Mesendoderm (in vitro differentiated cells): ENCODE data around the gene IL34. TPM values are rescaled to one million over a fixed set of nuclear protein-coding genes. Genes with fewer than 3 reads are reported as not detected.

ENCODE experiments used
- DNase-seq: peaks from one replicate; pipeline ENCODE4 v3.0.0; 2013
- H2AK5ac ChIP-seq: 2 replicates; pipeline ENCODE4 v1.6.1; 2013; ENCODE audit warnings: low read length, inconsistent platforms
- H2BK120ac ChIP-seq: 2 replicates; pipeline ENCODE4 v1.6.1; 2013; ENCODE audit warnings: low read depth, mild to moderate bottlenecking, low read length, moderate library complexity, mixed read lengths
- H2BK15ac ChIP-seq: replicated peaks from 2 replicates; pipeline ENCODE4 v1.6.1; 2013; ENCODE audit warnings: low read depth, mild to moderate bottlenecking, moderate library complexity
- H2BK5ac ChIP-seq: 2 replicates; pipeline ENCODE4 v1.6.1; 2013; ENCODE audit warnings: low read length, inconsistent platforms
- H3K18ac ChIP-seq: 2 replicates; pipeline ENCODE4 v1.6.1; 2013; ENCODE audit warnings: mild to moderate bottlenecking, low read length, mixed read lengths
- H3K23ac ChIP-seq: one replicate; pipeline ENCODE4 v1.6.1; 2013; ENCODE audit warnings: low read length
- H3K27ac ChIP-seq: 2 replicates; pipeline ENCODE4 v1.5.1; 2013; ENCODE audit warnings: low read depth, mild to moderate bottlenecking, inconsistent platforms, low read length, moderate library complexity
- H3K27me3 ChIP-seq: 2 replicates; pipeline ENCODE4 v1.6.1; 2013; ENCODE audit warnings: low read length, control low read depth, mild to moderate bottlenecking, inconsistent platforms; ENCODE audit not compliant: insufficient read depth, poor library complexity
- H3K36me3 ChIP-seq: 2 replicates; pipeline ENCODE4 v1.6.1; 2013; ENCODE audit warnings: low read length, inconsistent platforms; ENCODE audit not compliant: control insufficient read depth, insufficient read depth
- H3K4ac ChIP-seq: one replicate; pipeline ENCODE4 v1.6.1; 2013; ENCODE audit warnings: low read depth, mild to moderate bottlenecking, low read length, moderate library complexity
- H3K4me1 ChIP-seq: 2 replicates; pipeline ENCODE4 v1.6.1; 2013; ENCODE audit warnings: low read depth, low read length, inconsistent platforms; ENCODE audit not compliant: control insufficient read depth
- H3K4me2 ChIP-seq: 2 replicates; pipeline ENCODE4 v1.6.1; 2013; ENCODE audit warnings: low read length
- H3K4me3 ChIP-seq: 2 replicates; pipeline ENCODE4 v1.5.1; 2013; ENCODE audit warnings: mild to moderate bottlenecking, low read length
- H3K56ac ChIP-seq: one replicate; pipeline ENCODE4 v1.6.1; 2013; ENCODE audit warnings: low read length
- H3K79me1 ChIP-seq: 2 replicates; pipeline ENCODE4 v1.6.1; 2013; ENCODE audit warnings: low read length, inconsistent platforms
- H3K79me2 ChIP-seq: 2 replicates; pipeline ENCODE4 v1.6.1; 2013; ENCODE audit warnings: mild to moderate bottlenecking, low read length; ENCODE audit not compliant: control insufficient read depth, insufficient read depth
- H3K9ac ChIP-seq: 2 replicates; pipeline ENCODE4 v1.6.1; 2013; ENCODE audit warnings: low read length, inconsistent platforms
- H4K5ac ChIP-seq: one replicate; pipeline ENCODE4 v1.6.1; 2013; ENCODE audit warnings: low read length
- H4K8ac ChIP-seq: one replicate; pipeline ENCODE4 v1.6.1; 2013; ENCODE audit warnings: low read depth, mild to moderate bottlenecking, control low read depth, low read length, moderate library complexity
- WGBS: extraction: QIAGEN DNeasy Blood & Tissue Kit; methylation state at CpG from one replicate; pipeline ENCODE4 v1.1.7; 2013; ENCODE audit warnings: low lambda C conversion rate, missing lambda C conversion rate; ENCODE audit not compliant: insufficient coverage; ENCODE audit errors: extremely low coverage; 5-methylcytosine and 5-hydroxymethylcytosine counted together
- polyA plus RNA-seq, 2 experiments: library from polyadenylated mRNA; stranded (reverse); fragments of 200-250 nt; gene quantifications; one replicate each; pipeline ENCODE4 v1.2.3, GENCODE V29; 2013

Gene IL34
- polyA plus RNA-seq (2013, experiment 1 of 2), result 4.1 TPM
- polyA plus RNA-seq (2013, experiment 2 of 2), result 4.1 TPM

DNA sequence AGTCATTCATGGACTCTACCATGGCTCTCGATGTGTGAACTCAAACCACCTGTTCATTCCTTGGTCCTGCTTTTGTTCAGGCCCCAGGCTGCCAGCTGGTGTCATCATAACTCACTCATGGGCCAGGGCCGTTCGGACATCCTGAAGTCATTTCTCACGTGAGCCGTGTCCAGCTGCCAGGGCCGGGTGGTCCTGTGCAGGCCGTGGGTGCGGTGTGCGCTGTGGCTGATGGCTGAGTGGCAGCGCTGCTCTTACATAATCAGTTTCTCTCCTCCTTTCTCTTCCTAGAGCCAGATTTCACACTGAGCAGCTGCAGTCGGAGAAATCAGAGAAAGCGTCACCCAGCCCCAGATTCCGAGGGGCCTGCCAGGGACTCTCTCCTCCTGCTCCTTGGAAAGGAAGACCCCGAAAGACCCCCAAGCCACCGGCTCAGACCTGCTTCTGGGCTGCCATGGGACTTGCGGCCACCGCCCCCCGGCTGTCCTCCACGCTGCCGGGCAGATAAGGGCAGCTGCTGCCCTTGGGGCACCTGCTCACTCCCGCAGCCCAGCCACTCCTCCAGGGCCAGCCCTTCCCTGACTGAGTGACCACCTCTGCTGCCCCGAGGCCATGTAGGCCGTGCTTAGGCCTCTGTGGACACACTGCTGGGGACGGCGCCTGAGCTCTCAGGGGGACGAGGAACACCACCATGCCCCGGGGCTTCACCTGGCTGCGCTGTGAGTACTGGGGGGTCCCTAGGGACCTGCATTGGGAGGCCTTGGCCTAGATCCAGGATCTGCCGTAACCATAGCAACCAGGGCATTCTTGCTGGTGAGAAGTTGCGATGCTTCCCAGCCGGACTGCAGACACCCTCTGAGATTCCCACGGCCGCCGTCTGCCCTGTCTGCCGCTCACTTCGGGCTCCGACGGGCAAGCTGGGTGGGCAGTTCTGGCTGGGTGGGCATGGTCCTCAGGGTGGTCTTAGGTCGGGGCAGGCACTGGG lies at the start of gene IL34:
Gene IL34 (plus strand): TSS at position 300 of the 982 bp plus-strand sequence. CDS start 389 bp downstream, at position 689.
- no peak within 1 kb of the TSS for H3K9ac ChIP-seq
- no peak within 1 kb of the TSS for H4K8ac ChIP-seq
- H3K56ac ChIP-seq, result no peak within 1 kb of the TSS
- no peak within 1 kb of the TSS for H3K4ac ChIP-seq
- no peak within 1 kb of the TSS for H3K23ac ChIP-seq
- H3K79me1 ChIP-seq, result no peaks in the 10 kb centered on the region
- no peaks in the 10 kb centered on the region for H3K4me1 ChIP-seq
- H2BK120ac ChIP-seq, result no peak within 1 kb of the TSS
- whole genome bisulfite sequencing, result no CpG with 5 or more reads among the region's 39 CpGs
- H3K4me2 ChIP-seq, result no peak within 1 kb of the TSS
- H4K5ac ChIP-seq, result no peak within 1 kb of the TSS
- no peak within 1 kb of the TSS for H2AK5ac ChIP-seq
- no peaks in the 10 kb centered on the region for H3K27me3 ChIP-seq
- H3K27ac ChIP-seq, result no peak within 1 kb of the TSS
- H2BK15ac ChIP-seq, result no peak within 1 kb of the TSS
- DNase-seq, result no peak
- no peak within 1 kb of the TSS for H2BK5ac ChIP-seq
- no peaks in the 10 kb centered on the region for H3K36me3 ChIP-seq
- H3K4me3 ChIP-seq, result no peak within 1 kb of the TSS
- no peaks in the 10 kb centered on the region for H3K79me2 ChIP-seq
- no peak within 1 kb of the TSS for H3K18ac ChIP-seq

DNA sequence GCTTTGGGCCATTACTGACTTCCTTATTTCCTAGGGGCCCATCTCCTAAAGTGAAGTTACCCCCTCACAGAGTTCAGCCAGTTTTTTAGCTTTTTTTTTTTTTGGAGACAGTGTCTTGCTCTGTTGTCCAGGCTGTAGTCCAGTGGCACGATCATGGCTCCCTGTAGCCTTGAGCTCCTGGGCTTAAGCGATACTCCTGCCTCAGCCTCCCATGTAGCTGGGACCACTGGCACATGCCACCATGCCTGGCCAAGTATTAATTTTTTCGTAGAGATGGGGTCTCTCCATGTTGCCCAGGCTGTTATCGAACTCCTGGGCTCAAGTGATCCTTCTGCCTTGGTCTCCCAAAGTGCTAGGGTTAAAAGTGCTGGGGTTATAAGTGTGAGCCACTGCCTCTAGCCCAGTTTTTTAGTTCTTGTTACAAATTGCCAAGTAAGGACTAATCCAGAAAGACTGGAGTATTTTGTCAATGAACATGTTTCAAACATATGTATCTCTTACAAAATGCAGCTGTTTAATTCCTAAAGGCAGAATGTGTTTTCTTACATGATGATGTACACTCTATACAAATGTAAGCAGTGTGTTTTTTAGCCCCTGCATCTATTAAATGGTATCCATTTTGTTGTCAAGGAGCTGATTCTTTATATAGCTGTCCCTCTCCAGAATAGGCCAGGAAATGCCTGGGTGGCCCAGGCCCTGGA lies 49.1 kb upstream of the IL34 start:
- H3K4me3 ChIP-seq, result no peak overlapping the region
- no peak overlapping the region for H3K27ac ChIP-seq
- H3K4me2 ChIP-seq, result no peak overlapping the region
- no peak for DNase-seq
- no peak overlapping the region for H2BK5ac ChIP-seq
- no peak overlapping the region for H2BK120ac ChIP-seq
- no peak overlapping the region for H4K5ac ChIP-seq
- no peaks in the 10 kb centered on the region for H3K79me2 ChIP-seq
- H3K9ac ChIP-seq, result no peak overlapping the region
- H3K23ac ChIP-seq, result no peak overlapping the region
- H3K4ac ChIP-seq, result no peak overlapping the region
- H2BK15ac ChIP-seq, result no peak overlapping the region
- no peak overlapping the region for H3K18ac ChIP-seq
- H4K8ac ChIP-seq, result no peak overlapping the region
- no peaks in the 10 kb centered on the region for H3K27me3 ChIP-seq
- H2AK5ac ChIP-seq, result no peak overlapping the region
- no peaks in the 10 kb centered on the region for H3K79me1 ChIP-seq
- no peak overlapping the region for H3K56ac ChIP-seq
- H3K36me3 ChIP-seq, result no peaks in the 10 kb centered on the region
- WGBS, result no CpG with 5 or more reads among the region's 4 CpGs
- H3K4me1 ChIP-seq, result no peaks in the 10 kb centered on the region

DNA sequence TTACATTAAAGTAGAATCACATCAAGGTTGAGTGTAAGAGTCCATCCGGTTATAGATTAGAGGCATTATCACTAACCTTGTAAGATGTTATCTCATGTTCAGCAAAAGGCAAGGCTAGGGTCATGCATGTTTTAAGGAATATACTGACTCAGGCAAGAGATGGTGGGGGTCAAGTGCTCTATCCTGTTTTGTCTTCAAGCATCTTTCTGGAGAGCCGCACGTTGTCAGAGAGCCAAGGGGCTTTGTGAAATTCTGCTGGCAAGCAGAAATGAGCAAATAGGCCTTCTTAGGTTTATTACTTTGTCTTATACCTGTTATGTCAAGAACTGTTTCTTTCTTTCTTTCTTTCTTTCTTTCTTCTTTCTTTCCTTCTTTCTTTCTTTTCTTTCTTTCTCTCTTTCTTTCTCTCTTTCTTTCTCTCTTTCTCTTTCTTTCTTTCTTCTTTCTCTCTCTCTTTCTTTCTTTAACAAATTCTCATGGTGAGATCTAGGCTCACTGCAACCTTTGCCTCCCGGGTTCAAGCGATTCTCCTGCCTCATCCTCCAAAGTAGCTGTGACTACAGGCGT lies 47.3 kb upstream of the IL34 start:
- Histone ChIP-seq H3K56ac (no peak overlapping the region), H4K5ac (no peak overlapping the region), H3K4me1 (no peaks in the 10 kb centered on the region), H2AK5ac (no peak overlapping the region), H4K8ac (no peak overlapping the region), H3K79me1 (no peaks in the 10 kb centered on the region), H3K23ac (no peak overlapping the region), H3K4ac (no peak overlapping the region), H2BK120ac (no peak overlapping the region), H2BK15ac (no peak overlapping the region), H3K4me2 (no peak overlapping the region), H3K18ac (no peak overlapping the region), H3K9ac (no peak overlapping the region), H3K36me3 (no peaks in the 10 kb centered on the region), H3K27me3 (no peaks in the 10 kb centered on the region), H3K4me3 (no peak overlapping the region), H3K27ac (no peak overlapping the region), H3K79me2 (no peaks in the 10 kb centered on the region), H2BK5ac (no peak overlapping the region)
- no CpG with 5 or more reads among the region's 6 CpGs for WGBS
- no peak for DNase-seq

DNA sequence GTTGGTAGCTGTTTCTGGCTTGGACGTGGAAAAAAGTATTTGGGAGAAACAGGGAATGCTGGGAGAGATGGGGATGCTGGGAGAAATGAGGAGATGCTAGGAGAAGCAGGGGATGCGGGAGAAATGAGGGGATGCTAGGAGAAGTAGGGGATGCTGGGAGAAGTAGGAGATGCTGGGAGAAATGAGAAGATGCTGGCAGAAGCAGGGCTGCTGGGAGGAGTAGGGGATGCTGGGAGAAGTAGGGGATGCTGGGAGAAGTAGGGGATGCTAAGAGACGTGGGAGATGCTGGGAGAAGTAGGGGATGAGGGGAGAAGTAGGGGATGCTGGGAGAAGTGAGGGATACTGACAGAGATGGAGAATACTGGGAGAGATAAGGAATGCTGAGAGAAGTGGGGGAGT lies 45.6 kb upstream of the IL34 start:
- no peak for DNase-seq
- Histone ChIP-seq H3K18ac (no peak overlapping the region), H3K4ac (no peak overlapping the region), H3K23ac (no peak overlapping the region), H3K79me1 (no peaks in the 10 kb centered on the region), H2BK5ac (no peak overlapping the region), H2BK120ac (no peak overlapping the region), H3K9ac (no peak overlapping the region), H3K4me1 (no peaks in the 10 kb centered on the region), H4K8ac (no peak overlapping the region), H3K4me3 (no peak overlapping the region), H3K79me2 (no peaks in the 10 kb centered on the region), H3K27me3 (no peaks in the 10 kb centered on the region), H3K27ac (no peak overlapping the region), H2BK15ac (no peak overlapping the region), H3K4me2 (no peak overlapping the region), H4K5ac (no peak overlapping the region), H3K36me3 (no peaks in the 10 kb centered on the region), H3K56ac (no peak overlapping the region), H2AK5ac (no peak overlapping the region)
- no CpG with 5 or more reads among the region's 3 CpGs for WGBS

DNA sequence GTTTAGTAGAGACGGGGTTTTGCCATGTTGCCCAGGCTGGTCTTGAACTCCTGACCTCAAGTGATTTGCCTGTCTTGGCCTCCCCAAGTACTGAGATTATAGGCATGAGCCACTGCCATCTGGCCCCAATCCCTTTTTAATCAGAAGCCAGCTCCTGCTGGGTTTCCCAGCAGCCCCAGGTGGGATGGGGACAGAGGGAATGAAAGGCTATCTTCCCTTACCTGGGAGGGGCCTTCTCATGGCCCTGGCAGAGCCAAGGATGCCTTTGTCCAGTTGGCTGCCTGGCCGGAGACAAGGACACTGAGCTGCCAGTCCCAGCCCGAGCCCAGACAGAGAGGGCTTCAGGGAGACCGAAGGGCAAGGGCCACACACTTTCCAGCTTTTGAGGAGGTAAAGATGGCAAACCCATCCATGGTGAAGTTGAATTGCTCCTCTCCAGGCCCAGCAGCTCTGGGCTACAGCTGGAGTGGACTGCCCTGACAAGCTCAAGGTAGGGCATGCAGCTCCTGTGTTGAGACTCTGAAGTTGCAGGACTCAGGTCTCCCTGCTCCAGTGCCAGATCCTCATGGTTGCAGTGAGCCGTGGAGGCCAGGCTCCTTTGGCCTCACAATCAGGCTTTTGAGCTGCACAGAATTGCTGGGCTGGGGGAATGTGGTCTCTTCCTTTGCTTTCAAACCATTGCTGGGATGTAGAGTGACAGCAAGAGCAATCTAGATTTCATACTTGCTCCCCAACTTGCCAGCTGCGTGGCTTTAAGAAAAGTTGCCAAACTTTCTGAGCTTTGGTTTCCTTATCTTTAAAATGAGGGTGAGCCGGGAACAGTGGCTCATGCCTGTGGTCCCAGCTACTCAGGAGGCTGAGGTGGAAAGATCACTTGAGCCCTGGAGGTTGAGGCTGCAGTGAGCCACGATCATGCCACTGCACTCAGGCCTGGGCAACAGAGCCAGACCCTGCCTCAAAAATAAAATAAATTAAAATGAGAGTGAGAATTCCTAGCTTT lies 44.5 kb upstream of the IL34 start:
- Histone ChIP-seq H3K79me2 (no peaks in the 10 kb centered on the region), H3K27ac (no peak overlapping the region), H4K5ac (no peak overlapping the region), H4K8ac (no peak overlapping the region), H3K4ac (no peak overlapping the region), H2BK5ac (no peak overlapping the region), H3K23ac (no peak overlapping the region), H2BK120ac (no peak overlapping the region), H3K4me2 (no peak overlapping the region), H2AK5ac (no peak overlapping the region), H3K27me3 (no peaks in the 10 kb centered on the region), H3K18ac (no peak overlapping the region), H3K4me1 (no peaks in the 10 kb centered on the region), H2BK15ac (no peak overlapping the region), H3K9ac (no peak overlapping the region), H3K4me3 (no peak overlapping the region), H3K56ac (no peak overlapping the region), H3K79me1 (no peaks in the 10 kb centered on the region), H3K36me3 (no peaks in the 10 kb centered on the region)
- no peak for DNase-seq
- no CpG with 5 or more reads among the region's 8 CpGs for WGBS
